ENCODE measurements around the gene KDELR1. TPM values are rescaled to one million over a fixed set of nuclear protein-coding genes. Genes with fewer than 3 reads are reported as not detected.
A peak's percentile ranks its signal among the peaks of the same experiment; 100 is the strongest.

KDELR1 gene
- total RNA-seq, 1 experiment from 2014 or later, result 113 TPM

DNA sequence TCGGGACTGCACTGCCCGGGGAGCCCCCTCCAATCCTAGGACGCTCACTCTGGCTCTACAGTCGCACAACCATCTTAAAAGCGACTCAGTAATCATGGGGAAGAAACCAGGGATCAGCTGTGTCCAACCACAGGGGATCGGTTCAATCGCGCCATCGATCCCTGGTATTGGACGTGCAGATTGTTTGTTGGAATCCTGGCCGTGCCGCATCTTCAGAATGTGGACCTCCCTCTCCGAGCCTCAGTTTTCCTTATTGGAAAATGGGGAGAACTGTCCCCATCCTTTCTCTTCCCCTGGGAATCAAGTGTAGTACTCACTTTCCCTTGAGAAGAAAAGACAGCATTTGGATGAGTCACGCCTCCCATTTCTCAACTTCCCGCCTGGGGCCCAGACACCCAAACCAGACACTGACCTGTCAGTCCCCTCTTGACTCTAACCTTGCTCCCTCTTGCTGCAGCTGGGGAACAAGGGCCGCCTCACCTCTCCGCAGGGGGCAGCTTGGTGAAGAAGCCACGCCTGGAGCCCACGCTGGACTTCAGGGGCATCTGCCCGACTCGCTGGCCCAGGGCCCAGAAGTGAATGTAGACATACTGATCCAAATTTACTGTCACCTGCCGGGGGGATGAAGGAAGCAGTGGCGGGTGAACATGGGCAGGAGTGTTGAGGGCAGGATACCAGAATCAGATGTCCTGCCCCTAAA is 48.4 kb downstream of the KDELR1 start:
- Mint-ChIP-seq H3K4me1 (ENCODE audit: insufficient read depth, unreplicated experiment) (peaks cover 15% of the 10 kb centered on the region), H3K27ac (ENCODE audit: low read depth, unreplicated experiment) (peak overlapping the region; percentile 35), H3K27me3 (ENCODE audit: insufficient read depth, unreplicated experiment) (no peaks in the 10 kb centered on the region), H3K4me3 (ENCODE audit: unreplicated experiment) (no peak overlapping the region), H3K9me3 (ENCODE audit: unreplicated experiment) (no peaks in the 10 kb centered on the region), H3K36me3 (ENCODE audit: insufficient read depth, unreplicated experiment) (peaks cover 5% of the 10 kb centered on the region)
- POLR2A ChIA-PET, result interaction anchor here (1.0 kb wide), 1 partner anchor 11 kb away, joined by 3 read pairs; no protein-coding TSS in a partner anchor
- BruUV-seq (replicated peaks), result no TSS peak
- peak; percentile 93 for DNase-seq (ENCODE audit: unreplicated experiment)
- CTCF ChIA-PET, result no interaction called here
- intact Hi-C loops (cut with micrococcal nuclease), result no loop called here
- TF ChIP-seq, protein P1, sequence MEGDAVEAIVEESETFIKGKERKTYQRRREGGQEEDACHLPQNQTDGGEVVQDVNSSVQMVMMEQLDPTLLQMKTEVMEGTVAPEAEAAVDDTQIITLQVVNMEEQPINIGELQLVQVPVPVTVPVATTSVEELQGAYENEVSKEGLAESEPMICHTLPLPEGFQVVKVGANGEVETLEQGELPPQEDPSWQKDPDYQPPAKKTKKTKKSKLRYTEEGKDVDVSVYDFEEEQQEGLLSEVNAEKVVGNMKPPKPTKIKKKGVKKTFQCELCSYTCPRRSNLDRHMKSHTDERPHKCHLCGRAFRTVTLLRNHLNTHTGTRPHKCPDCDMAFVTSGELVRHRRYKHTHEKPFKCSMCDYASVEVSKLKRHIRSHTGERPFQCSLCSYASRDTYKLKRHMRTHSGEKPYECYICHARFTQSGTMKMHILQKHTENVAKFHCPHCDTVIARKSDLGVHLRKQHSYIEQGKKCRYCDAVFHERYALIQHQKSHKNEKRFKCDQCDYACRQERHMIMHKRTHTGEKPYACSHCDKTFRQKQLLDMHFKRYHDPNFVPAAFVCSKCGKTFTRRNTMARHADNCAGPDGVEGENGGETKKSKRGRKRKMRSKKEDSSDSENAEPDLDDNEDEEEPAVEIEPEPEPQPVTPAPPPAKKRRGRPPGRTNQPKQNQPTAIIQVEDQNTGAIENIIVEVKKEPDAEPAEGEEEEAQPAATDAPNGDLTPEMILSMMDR (IDR thresholded peaks at IDR 0.05; ENCODE audit: unreplicated experiment), result no peak

DNA sequence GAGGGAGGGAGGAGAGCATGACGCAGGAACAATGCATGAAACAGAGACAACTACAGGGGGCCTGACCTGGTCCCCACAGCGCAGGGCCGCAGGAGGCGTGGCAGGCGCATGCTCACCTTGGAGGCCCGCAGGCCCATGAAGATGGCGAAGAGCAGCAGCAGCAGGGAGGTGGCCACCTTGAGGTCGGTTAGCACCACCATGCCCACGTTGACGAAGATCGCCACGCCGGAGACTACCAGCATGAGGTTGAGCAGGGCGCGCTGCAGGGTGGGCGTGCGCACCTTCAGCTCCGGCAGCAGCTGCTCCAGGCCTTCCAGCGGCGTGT is 49.0 kb downstream of the KDELR1 start:
- DNase-seq (ENCODE audit: unreplicated experiment), result no peak
- ChIA-PET CTCF (no interaction called here), POLR2A (interaction anchor here (1.0 kb wide), 1 partner anchor 10 kb away, joined by 3 read pairs; no protein-coding TSS in a partner anchor)
- BruUV-seq (replicated peaks), result no TSS peak
- Mint-ChIP-seq H3K27me3 (ENCODE audit: insufficient read depth, unreplicated experiment) (no peaks in the 10 kb centered on the region), H3K4me3 (ENCODE audit: unreplicated experiment) (no peak overlapping the region), H3K4me1 (ENCODE audit: insufficient read depth, unreplicated experiment) (peaks cover 15% of the 10 kb centered on the region), H3K36me3 (ENCODE audit: insufficient read depth, unreplicated experiment) (peaks cover 5% of the 10 kb centered on the region), H3K27ac (ENCODE audit: low read depth, unreplicated experiment) (no peak overlapping the region), H3K9me3 (ENCODE audit: unreplicated experiment) (no peaks in the 10 kb centered on the region)
- TF ChIP-seq, protein P1 (IDR thresholded peaks at IDR 0.05; ENCODE audit: unreplicated experiment), result no peak
- intact Hi-C loops (cut with micrococcal nuclease), result no loop called here

DNA sequence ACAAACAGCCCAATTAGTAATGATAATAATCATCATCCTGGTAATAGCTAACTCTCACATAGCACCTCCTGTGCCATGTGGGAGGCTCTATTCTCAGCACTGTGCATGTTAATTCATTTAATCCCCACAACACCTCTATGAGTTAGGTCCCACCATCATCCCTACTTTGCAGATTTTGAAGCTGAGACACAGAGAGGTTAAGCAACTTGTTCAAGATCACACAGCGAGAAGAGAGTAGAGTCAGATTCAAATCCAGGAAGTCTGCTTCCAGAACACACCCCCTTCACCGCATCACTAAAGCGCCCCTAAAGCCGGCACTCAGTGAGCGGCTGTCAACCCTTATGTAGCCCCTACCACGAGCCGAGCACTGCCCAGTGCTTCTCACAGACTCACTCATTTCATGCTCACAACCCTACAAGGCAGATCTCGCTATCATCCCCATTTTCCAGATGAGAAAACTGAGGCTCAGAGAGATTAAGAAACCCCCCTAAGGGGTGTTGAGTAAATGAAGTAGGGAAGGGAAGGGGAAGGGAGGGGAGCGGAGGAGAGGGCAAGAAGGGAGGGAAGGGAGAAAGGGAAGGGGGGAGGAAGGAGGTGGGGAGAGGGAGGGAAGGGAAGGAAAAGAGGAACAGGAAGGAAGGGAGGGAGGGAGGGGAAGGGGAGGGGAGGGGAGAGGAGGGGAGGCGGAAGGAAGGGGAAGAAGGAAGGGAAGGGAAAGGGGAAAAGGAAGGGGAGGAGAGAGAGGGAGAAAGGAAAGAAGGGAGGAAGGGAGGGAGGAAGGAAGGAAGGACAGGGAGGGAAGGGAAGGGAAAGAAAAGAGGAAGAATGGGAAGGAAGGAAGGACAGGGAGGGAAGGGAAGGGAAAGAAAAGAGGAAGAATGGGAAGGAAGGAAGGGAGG is 49.6 kb downstream of the KDELR1 start:
- H3K36me3 Mint-ChIP-seq (ENCODE audit: insufficient read depth, unreplicated experiment), result peaks cover 5% of the 10 kb centered on the region
- H3K27ac Mint-ChIP-seq (ENCODE audit: low read depth, unreplicated experiment), result no peak overlapping the region
- TF ChIP-seq, protein P1 (IDR thresholded peaks at IDR 0.05; ENCODE audit: unreplicated experiment), result no peak
- H3K27me3 Mint-ChIP-seq (ENCODE audit: insufficient read depth, unreplicated experiment), result no peaks in the 10 kb centered on the region
- intact Hi-C loops (cut with micrococcal nuclease), result no loop called here
- H3K4me3 Mint-ChIP-seq (ENCODE audit: unreplicated experiment), result no peak overlapping the region
- ChIA-PET POLR2A (interaction anchor here (0.6 to 1.8 kb wide), 10 partner anchors 9 to 597 kb away, joined by 3 to 14 read pairs (median 4); partner anchors contain the start of genes EMP3, KDELR1, RPL18 and SPHK2), CTCF (interaction anchor here (1.0 to 1.8 kb wide), 5 partner anchors 9 to 128 kb away, joined by 3 to 7 read pairs (median 4); partner anchors contain the start of gene KDELR1)
- BruUV-seq (replicated peaks), result no TSS peak
- DNase-seq (ENCODE audit: unreplicated experiment), result no peak
- H3K9me3 Mint-ChIP-seq (ENCODE audit: unreplicated experiment), result no peaks in the 10 kb centered on the region
- H3K4me1 Mint-ChIP-seq (ENCODE audit: insufficient read depth, unreplicated experiment), result peaks cover 15% of the 10 kb centered on the region

DNA sequence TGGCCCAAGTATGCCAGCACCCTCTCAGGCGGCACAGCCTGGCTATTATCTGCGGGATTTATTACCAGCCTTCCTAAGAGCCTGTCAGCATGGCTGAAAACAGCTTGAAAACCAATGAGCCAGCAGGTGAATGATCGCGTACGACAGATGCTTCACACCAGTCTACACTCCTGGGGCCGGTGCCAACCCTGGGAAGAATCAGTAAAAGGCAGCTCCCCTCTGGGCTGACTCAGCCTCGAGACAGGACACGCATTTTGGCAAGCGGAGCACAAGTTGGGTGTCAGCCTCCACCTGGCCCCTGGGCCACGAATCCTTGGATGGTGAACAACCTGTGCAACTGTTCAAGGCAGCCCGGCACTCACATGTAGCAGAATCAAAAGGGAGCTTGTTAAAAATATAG is 50.4 kb downstream of the KDELR1 start:
- no TSS peak for BruUV-seq (replicated peaks)
- Mint-ChIP-seq H3K4me1 (ENCODE audit: insufficient read depth, unreplicated experiment) (peaks cover 15% of the 10 kb centered on the region), H3K4me3 (ENCODE audit: unreplicated experiment) (no peak overlapping the region), H3K36me3 (ENCODE audit: insufficient read depth, unreplicated experiment) (peaks cover 2% of the 10 kb centered on the region), H3K27me3 (ENCODE audit: insufficient read depth, unreplicated experiment) (no peaks in the 10 kb centered on the region), H3K27ac (ENCODE audit: low read depth, unreplicated experiment) (no peak overlapping the region), H3K9me3 (ENCODE audit: unreplicated experiment) (no peaks in the 10 kb centered on the region)
- CTCF ChIA-PET, result interaction anchor here (0.8 to 1.8 kb wide), 6 partner anchors 10 to 129 kb away, joined by 3 to 7 read pairs (median 4); partner anchors contain the start of gene KDELR1
- DNase-seq (ENCODE audit: unreplicated experiment), result peak; percentile 99
- intact Hi-C loops (cut with micrococcal nuclease), result no loop called here
- POLR2A ChIA-PET, result interaction anchor here (0.6 to 1.8 kb wide), 12 partner anchors 8 to 597 kb away, joined by 3 to 14 read pairs (median 4); partner anchors contain the start of genes CARD8, EMP3, KDELR1 and RPL18
- TF ChIP-seq, protein P1 (IDR thresholded peaks at IDR 0.05; ENCODE audit: unreplicated experiment), result no peak

All from MCF 10A (cell line).